LNCaP clone FGC (cell line): Measurements from ENCODE around the gene C10orf105.

ENCODE experiments used
- DNase-seq: peaks from one replicate; pipeline ENCODE4 v3.0.0-alpha.2; 2011; ENCODE audit warnings: low read depth
- H3K4me3 ChIP-seq: 2 replicates; pipeline ENCODE4 v1.5.1; 2011; ENCODE audit warnings: mild to moderate bottlenecking, low read depth, low read length, control low read depth
- TF ChIP-seq, protein P1 (sequence below): IDR thresholded peaks from 2 replicates; pipeline ENCODE4 v1.5.1; 2012; ENCODE audit warnings: mild to moderate bottlenecking; ENCODE audit not compliant: control insufficient read depth, insufficient read depth; ENCODE audit errors: extremely low read depth

The C10orf105 gene

DNA sequence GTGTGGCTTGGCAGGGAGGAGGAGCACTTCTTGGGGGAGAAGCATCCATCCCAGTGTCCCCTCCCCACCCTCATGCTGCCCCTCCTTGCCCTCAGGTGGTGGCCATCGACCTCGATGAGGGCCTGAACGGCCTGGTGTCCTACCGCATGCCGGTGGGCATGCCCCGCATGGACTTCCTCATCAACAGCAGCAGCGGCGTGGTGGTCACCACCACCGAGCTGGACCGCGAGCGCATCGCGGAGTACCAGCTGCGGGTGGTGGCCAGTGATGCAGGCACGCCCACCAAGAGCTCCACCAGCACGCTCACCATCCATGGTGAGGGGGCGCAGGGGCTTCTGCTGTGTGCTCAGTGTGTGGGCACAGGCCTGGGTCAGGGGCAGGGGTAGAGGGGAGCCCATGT, 14.8 kb downstream of the C10orf105 start:
- TF ChIP-seq, protein P1, sequence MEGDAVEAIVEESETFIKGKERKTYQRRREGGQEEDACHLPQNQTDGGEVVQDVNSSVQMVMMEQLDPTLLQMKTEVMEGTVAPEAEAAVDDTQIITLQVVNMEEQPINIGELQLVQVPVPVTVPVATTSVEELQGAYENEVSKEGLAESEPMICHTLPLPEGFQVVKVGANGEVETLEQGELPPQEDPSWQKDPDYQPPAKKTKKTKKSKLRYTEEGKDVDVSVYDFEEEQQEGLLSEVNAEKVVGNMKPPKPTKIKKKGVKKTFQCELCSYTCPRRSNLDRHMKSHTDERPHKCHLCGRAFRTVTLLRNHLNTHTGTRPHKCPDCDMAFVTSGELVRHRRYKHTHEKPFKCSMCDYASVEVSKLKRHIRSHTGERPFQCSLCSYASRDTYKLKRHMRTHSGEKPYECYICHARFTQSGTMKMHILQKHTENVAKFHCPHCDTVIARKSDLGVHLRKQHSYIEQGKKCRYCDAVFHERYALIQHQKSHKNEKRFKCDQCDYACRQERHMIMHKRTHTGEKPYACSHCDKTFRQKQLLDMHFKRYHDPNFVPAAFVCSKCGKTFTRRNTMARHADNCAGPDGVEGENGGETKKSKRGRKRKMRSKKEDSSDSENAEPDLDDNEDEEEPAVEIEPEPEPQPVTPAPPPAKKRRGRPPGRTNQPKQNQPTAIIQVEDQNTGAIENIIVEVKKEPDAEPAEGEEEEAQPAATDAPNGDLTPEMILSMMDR = no peak
- DNase-seq = no peak

DNA sequence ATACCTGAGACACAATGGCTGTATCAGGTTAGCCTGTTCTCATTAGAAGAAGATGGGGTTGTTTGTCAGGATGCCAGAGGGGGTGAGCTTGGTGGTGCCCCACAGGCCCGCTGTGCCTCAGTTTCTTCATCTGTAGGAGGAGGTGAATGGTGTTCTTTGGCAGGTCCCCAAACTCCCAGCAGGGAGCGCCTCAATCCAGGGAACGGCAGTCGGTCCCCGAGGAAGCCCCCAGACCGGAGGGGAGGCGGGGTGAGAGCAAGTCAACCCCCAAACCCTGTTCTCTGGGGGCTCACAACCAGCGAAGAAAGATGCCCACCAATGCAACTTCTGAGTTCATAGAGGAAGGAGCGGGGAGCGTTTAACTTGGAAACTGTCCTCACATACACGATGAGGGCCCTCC, 16.0 kb downstream of the C10orf105 start:
- TF ChIP-seq, protein P1 = no peak
- no peak for DNase-seq
- no peak overlapping the region for H3K4me3 ChIP-seq

More for the DNA sequence above, 14.8 kb downstream of the C10orf105 start:
- no peak overlapping the region for H3K4me3 ChIP-seq

DNA sequence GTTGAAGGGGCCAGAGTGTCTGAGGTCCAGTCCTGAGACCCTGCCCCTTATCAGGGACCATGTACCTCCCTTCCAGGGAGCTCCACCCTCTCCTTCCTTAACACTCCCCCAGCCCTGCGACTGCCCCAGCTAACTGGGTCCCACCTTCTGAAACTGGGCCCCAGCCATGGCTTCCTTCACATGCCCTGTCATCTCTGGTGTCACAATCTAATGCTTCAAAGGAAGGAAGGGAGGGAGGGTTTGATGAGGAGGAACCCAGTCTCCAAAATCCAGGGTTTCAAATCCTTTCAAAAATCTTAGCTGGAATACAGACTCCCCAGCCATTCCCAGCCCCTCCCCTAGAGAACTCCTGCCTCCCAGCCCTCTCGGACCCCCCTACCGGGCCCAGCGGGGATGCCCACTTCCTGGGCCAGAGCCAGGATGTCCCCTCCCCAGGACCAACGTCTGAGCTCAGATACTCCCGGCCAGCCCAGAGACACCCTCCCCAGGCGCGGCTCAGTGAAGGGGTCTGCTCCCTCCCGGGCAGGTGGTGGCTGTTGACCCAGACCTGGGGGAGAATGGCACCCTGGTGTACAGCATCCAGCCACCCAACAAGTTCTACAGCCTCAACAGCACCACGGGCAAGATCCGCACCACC, 18.0 kb downstream of the C10orf105 start:
- no peak for DNase-seq
- H3K4me3 ChIP-seq = no peak overlapping the region
- TF ChIP-seq, protein P1 = no peak

DNA sequence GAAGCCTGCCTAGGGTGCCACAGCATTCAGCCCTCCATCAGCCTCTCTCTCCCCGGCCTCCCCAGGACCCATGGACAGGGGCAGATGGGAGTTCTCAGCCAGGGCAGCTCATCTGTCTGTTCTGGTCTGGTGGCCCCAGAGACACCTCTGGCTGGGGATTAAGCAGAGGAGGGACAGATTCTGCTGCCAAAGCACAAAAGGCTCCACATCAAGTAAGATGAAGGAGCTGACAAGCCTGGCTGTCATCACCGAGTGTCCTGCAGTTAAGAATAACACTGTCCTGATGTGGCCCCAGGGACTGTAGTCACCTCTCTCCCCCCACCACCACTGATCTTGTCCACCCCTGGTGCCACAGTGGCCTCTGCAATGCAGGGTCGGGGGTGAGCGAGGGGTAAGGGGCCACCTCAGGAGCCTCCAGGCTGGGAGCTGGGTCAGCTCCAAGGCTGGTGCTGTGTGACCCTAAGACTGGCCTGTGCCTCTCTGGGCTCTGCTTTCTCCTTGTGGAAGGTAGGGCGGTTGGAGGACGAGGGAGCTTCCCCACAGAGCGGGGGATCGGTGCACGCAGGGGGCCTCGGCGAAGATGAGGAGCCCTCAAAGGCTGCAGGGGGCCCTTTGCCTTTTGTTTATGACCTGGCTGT, 18.7 kb downstream of the C10orf105 start:
- no peak overlapping the region for H3K4me3 ChIP-seq
- no peak for DNase-seq
- TF ChIP-seq, protein P1 = no peak

DNA sequence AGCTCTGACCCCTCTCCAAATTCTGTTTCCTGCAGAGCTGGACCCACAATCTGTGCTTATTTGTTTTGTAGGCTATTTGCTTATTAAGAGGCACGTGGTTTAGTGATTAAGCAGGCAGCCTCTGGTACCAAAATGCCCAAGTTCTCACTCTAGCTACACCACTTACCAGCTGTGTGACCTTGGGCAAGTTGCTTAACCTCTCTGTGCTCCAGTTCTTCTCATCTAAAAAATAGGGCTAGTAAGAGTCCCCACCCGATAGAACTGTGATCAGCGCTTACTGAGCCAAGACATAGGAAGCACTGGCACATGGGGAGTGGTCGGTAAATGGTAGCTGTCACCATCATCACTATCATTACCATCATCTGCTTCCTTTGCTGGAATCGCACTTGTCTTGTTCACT, 20.8 kb downstream of the C10orf105 start:
- no peak for DNase-seq
- H3K4me3 ChIP-seq = no peak overlapping the region
- TF ChIP-seq, protein P1 = no peak

DNA sequence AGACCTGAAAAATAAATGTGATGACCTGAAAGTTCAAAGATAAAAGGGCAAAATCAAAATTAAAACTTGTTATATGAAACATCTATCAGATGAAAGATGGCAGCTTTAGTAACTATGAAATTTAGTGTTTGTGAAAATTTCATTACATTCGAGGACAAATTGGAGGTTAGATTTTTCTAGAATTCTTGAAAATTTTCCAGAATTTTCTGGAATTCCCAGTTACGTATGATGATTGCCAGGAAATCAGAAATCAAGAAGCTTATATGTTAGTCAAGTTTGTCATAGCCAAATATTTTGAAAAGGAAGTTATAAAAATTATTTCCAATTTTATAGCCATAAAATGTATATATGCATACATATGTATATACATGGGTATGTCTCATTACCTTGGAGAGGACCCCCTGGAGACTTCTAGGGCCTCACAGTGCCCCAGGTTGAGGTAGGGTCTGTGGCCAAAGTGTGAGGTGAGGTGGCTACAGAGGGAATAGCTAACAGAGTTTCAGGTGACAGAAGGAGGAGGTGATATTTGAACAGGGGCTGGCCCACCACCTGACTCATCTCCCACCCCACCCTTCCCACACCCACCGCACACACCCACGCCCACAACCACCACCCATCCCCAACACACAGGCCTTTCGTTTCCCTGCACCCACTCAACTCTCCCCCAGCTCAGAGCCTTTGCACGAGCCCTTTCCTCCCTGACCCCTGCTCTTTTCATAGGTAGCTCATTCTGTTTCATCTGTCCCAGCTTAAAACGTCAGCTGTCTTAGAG, 21.5 kb downstream of the C10orf105 start:
- TF ChIP-seq, protein P1 = no peak
- no peak overlapping the region for H3K4me3 ChIP-seq

More for the DNA sequence above, 21.5 kb downstream of the C10orf105 start:
- DNase-seq = no peak
